Adrenal gland (tissue), 12 donors: ENCODE data around the gene CREBBP. TPM values are rescaled to one million over a fixed set of nuclear protein-coding genes. Genes with fewer than 3 reads are reported as not detected.

Source experiments
- DNase-seq, 7 donors: peaks; one replicate each; pipeline ENCODE4 v3.0.0-alpha.2; 2019 to 2020
- H3K27ac ChIP-seq, 5 donors: fragments of 200-600 bp; sonication (generic) in 4 of 5; 1 replicate in 3 of 5; 2 replicates in 2 of 5; pipeline versions ENCODE4 v1.5.1 to v1.8.0; 2016 to 2020; ENCODE audit warnings: mild to moderate bottlenecking in 1 of 5
- H3K27me3 ChIP-seq: fragments of 200-600 bp; 2 replicates; pipeline ENCODE4 v1.8.0; 2021
- H3K36me3 ChIP-seq, 2 donors: fragments of 200-600 bp; replicated peaks in 1 of 2; 1 replicate in 1 of 2; 2 replicates in 1 of 2; pipeline versions ENCODE4 v1.5.1 to v1.8.0; 2018 to 2022
- H3K4me1 ChIP-seq, 2 donors: fragments of 200-600 bp; replicated peaks in 1 of 2; 1 replicate in 1 of 2; 2 replicates in 1 of 2; pipeline versions ENCODE4 v1.5.1 to v1.8.0; 2018 to 2021
- H3K4me3 ChIP-seq, 4 donors: fragments of 200-600 bp; sonication (generic) in 3 of 4; one replicate each; pipeline ENCODE4 v1.5.1; 2016 to 2018
- H3K9me3 ChIP-seq, 3 donors: fragments of 200-600 bp; sonication (generic) in 1 of 3; replicated peaks in 1 of 3; 1 replicate in 2 of 3; 2 replicates in 1 of 3; pipeline versions ENCODE4 v1.5.1 to v1.8.0; 2016 to 2021
- CTCF ChIP-seq, 6 experiments: fragments of 450-650 bp in 4 of 6; fragments of 200-600 bp in 2 of 6; sonication (generic) in 1 of 6; IDR thresholded peaks; 1 replicate in 5 of 6; 2 replicates in 1 of 6; pipeline versions ENCODE4 v1.5.1 to v1.8.0; 2016 to 2021; ENCODE audit warnings: antibody characterized with exemption in 6 of 6, mild to moderate bottlenecking in 2 of 6, moderate library complexity in 1 of 6
- POLR2A ChIP-seq, 2 donors: fragments of 450-650 bp; IDR thresholded peaks; one replicate each; pipeline ENCODE4 v1.6.1; 2017; ENCODE audit warnings: antibody characterized with exemption in 2 of 2, mild to moderate bottlenecking in 2 of 2, moderate library complexity in 1 of 2
- whole genome bisulfite sequencing, 4 donors: extraction: QIAGEN DNeasy Blood & Tissue Kit in 2 of 4; methylation state at CpG; one replicate each; pipeline versions ENCODE4 v1.1.5 to v1.1.7; 2013 to 2017; 5-methylcytosine and 5-hydroxymethylcytosine counted together
- intact Hi-C, 2 donors: fragments of 100-400 bp; cut with DNase I; formaldehyde crosslinking; loops; one replicate each; pipeline versions ENCODE4 v1.14.1 to v1.15.0; 2022 to 2023
- polyA plus RNA-seq, 3 donors: library from polyadenylated mRNA; stranded (reverse); fragments of 200-250 nt in 2 of 3; fragments of 350-450 nt in 1 of 3; fragmentation: Illumina TruSeq in 1 of 3; extraction: RNeasy Lipid Tissue Mini Kit (QIAGEN cat#74804) in 1 of 3; gene quantifications; one replicate each; pipeline ENCODE4 v1.2.3, GENCODE V29; 2013 to 2014
- total RNA-seq, 9 donors: library from RNA; depleted of rRNA in 4 of 9; stranded (reverse); fragments of >200 nt in 4 of 9; fragments of 120-200 nt in 1 of 9; fragmentation: NEBNext Ultra II Directional in 1 of 9; extraction: Animal tissue kit (Norgen Biotek cat#: 25700) in 1 of 9; gene quantifications; one replicate each; pipeline versions ENCODE4 v1.1.0 to v1.2.4, GENCODE V29; 2013 to 2023
- donor health status: healthy with polysubstance abuse.
- donor health status: Bipolar disorder and iron deficiency.
- donor health status: DM: yes; HTN: yes; CAD: no.
- donor health status: DM: no; HTN: no; CAD: no.
- donor health status: DM: no; HTN: no; CAD: no.
- donor health status: DM: yes; HTN: yes; CAD: no.

Gene CREBBP
- total and polyA plus RNA-seq, 12 donors, result 13.7 to 67.7 (median 44.1) TPM

- Histone ChIP-seq H3K4me3 (no peak overlapping the region), H3K27ac (no peak overlapping the region), H3K36me3 (peaks cover 0 to 10% of the 10 kb centered on the region in 2 donors), H3K27me3 (no peaks in the 10 kb centered on the region), H3K9me3 (no peaks in the 10 kb centered on the region), H3K4me1 (peaks cover 16 to 54% of the 10 kb centered on the region in 2 donors)
- TF ChIP-seq POLR2A (IDR thresholded peaks at IDR 0.05) (no peak), CTCF (IDR thresholded peaks at IDR 0.05) (no peak)
- no peak for DNase-seq
- 73 to 82% (median 77%) methylated on average over 19 of the region's 19 CpGs for WGBS, 4 donors
- intact Hi-C loops, result no loop called here
Measured at GRCh38 chr16:3854750-3855541, 25.6 kb downstream of the CREBBP start.

DNA sequence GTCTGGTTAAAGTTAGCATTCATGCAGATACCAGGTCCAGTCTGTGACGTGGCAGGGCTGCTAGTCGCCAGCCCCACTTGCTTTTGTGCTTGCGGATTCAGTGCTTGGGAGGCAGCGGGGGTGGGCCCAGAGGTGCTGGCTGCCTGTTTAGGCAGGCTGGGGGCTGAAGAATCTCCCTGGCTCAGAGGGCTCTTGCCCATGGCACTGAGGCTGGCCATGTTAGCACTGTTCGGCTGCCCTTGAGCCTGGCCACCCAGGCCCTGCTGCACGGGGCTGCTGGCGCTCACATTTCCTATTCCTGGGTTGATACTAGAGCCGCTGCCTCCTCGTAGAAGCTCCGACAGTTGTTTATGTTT lies 30.0 kb downstream of the CREBBP start:
- Histone ChIP-seq H3K36me3 (peaks cover 0 to 18% of the 10 kb centered on the region in 2 donors), H3K27ac (no peak overlapping the region), H3K4me1 (peaks cover 0 to 34% of the 10 kb centered on the region in 2 donors), H3K4me3 (no peak overlapping the region), H3K9me3 (no peaks in the 10 kb centered on the region), H3K27me3 (no peaks in the 10 kb centered on the region)
- 83 to 92% (median 85%) methylated on average over 3 to 10 of the region's 10 CpGs for WGBS, 4 donors
- TF ChIP-seq POLR2A (IDR thresholded peaks at IDR 0.05) (no peak), CTCF (IDR thresholded peaks at IDR 0.05) (no peak)
- no peak for DNase-seq
- intact Hi-C loops, result no loop called here

DNA sequence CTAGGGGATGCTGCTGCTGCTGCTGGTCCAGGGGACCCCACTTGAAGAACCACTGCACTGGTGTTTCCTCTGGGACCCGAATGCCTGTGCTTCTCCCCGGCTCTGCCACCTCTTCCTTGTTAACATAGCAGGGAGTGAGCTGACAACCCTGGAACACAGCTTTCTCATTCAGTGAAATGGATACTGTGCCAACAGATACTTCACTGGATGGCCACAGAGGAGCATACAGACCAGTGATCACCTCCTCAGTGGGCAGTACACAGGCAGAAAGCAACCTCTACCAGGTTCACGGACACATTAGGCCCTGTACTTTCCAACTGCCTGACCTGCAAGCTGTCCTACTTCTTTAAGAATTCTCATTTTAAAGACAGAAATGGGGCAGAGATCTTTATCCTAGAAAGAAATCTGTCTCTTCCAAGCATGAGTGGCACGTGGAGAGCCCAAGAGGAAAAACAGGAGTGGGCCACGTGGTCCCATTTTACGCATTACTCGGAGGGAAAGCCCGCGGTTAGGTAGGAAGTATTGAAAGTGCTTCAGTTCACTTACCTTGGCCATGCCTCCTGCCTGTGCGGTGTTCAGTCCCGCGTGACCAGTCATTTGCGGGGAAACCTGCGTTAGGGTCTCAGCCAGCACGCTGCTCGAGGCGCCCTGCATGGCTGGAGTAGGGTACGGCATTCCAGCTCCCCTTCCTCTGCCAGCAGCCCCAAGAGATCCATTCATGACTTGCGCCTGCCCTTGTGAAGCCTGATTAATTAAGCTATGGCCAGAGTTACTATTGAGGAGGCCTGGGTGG lies 30.6 kb downstream of the CREBBP start:
- Histone ChIP-seq H3K4me3 (no peak overlapping the region), H3K27me3 (no peaks in the 10 kb centered on the region), H3K27ac (no peak overlapping the region), H3K4me1 (peaks cover 0 to 29% of the 10 kb centered on the region in 2 donors), H3K9me3 (no peaks in the 10 kb centered on the region), H3K36me3 (peaks cover 0 to 18% of the 10 kb centered on the region in 2 donors)
- TF ChIP-seq CTCF (IDR thresholded peaks at IDR 0.05), result no peak
- TF ChIP-seq POLR2A (IDR thresholded peaks at IDR 0.05), result no peak
- 89 to 94% (median 93%) methylated on average over 12 to 19 of the region's 19 CpGs for WGBS, 4 donors
- no peak for DNase-seq
- intact Hi-C loops, result no loop called here

DNA sequence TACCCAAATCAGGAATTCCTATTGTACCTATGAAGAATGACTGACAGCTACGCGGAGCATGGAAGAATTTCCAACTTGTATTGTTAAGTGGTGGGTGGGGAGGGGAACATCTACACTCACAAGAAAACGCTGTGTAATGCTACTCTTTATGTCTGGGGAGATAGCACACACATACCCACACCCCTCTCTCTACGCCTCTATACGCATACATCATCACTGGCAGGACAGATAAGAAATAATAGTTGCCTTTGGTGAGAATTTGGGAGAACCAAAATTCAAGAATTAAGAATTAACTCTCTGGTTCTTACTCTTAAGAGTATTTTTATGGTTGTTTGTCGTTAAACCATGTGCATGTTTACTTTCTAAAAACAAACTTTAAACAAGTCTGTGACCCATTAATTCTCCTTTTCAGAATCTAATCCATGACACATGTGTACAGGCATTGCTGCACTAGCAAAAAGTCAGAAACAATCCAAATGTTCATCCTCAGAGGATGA lies 33.9 kb downstream of the CREBBP start:
- TF ChIP-seq POLR2A (IDR thresholded peaks at IDR 0.05) (no peak), CTCF (IDR thresholded peaks at IDR 0.05) (no peak)
- no peak for DNase-seq
- WGBS, 4 donors, result 81 to 89% (median 83%) methylated on average over 6 of the region's 6 CpGs
- Histone ChIP-seq H3K36me3 (peaks cover 0 to 18% of the 10 kb centered on the region in 2 donors), H3K9me3 (no peaks in the 10 kb centered on the region), H3K27me3 (no peaks in the 10 kb centered on the region), H3K27ac (no peak overlapping the region), H3K4me3 (no peak overlapping the region), H3K4me1 (peaks cover 0 to 35% of the 10 kb centered on the region in 2 donors)
- intact Hi-C loops, result no loop called here
